GM18909 (cell line): Measurements from ENCODE around the gene PGF.

Source experiments
- ATAC-seq: cut with Tn5 transposase; IDR thresholded peaks from one replicate; pipeline ENCODE4 v1.9.1; 2021; ENCODE audit warnings: mild to moderate bottlenecking; ENCODE audit not compliant: unreplicated experiment, poor library complexity

PGF gene

GRCh38 chr14:74924061-74924460, 31.3 kb downstream of the PGF start:
- ATAC-seq: no peak

GRCh38 chr14:74922752-74923401, 32.5 kb downstream of the PGF start, which contains the start of gene RPS6KL1:
RPS6KL1 (minus strand) TSS chr14:74923260; CDS start chr14:74921541, 1,719 bp downstream.
- ATAC-seq: peak; percentile 94

- ATAC-seq: no peak
Measured at GRCh38 chr14:74921987-74922751, 33.2 kb downstream of the PGF start.

GRCh38 chr14:74921053-74921620, 34.3 kb downstream of the PGF start:
- ATAC-seq: no peak

- no peak for ATAC-seq
Measured at GRCh38 chr14:74920281-74920680, 35.1 kb downstream of the PGF start.

- ATAC-seq: no peak
Measured at GRCh38 chr14:74919421-74920165, 35.8 kb downstream of the PGF start.

- ATAC-seq: no peak
Measured at GRCh38 chr14:74918380-74918779, 37.0 kb downstream of the PGF start.

- ATAC-seq: no peak
Measured at GRCh38 chr14:74917646-74918081, 37.7 kb downstream of the PGF start.

- no peak for ATAC-seq
Measured at GRCh38 chr14:74917178-74917543, 38.2 kb downstream of the PGF start.

GRCh38 chr14:74915826-74916225, 39.6 kb downstream of the PGF start:
- no peak for ATAC-seq

GRCh38 chr14:74915426-74915825, 40.0 kb downstream of the PGF start:
- ATAC-seq: no peak

GRCh38 chr14:74913986-74914573, 41.3 kb downstream of the PGF start:
- no peak for ATAC-seq

GRCh38 chr14:74913393-74913910, 41.9 kb downstream of the PGF start:
- ATAC-seq: no peak

- ATAC-seq: no peak
Measured at GRCh38 chr14:74912801-74913200, 42.6 kb downstream of the PGF start.

GRCh38 chr14:74912111-74912510, 43.3 kb downstream of the PGF start:
- no peak for ATAC-seq

GRCh38 chr14:74911704-74912103, 43.7 kb downstream of the PGF start:
- ATAC-seq: no peak

- ATAC-seq: no peak
Measured at GRCh38 chr14:74911221-74911620, 44.2 kb downstream of the PGF start.

- no peak for ATAC-seq
Measured at GRCh38 chr14:74910556-74910955, 44.8 kb downstream of the PGF start.

- ATAC-seq: no peak
Measured at GRCh38 chr14:74909911-74910310, 45.5 kb downstream of the PGF start.

GRCh38 chr14:74909501-74909900, 45.9 kb downstream of the PGF start:
- ATAC-seq: no peak
